ENCODE measurements around the gene SCO2.
A peak's percentile ranks its signal among the peaks of the same experiment; 100 is the strongest.

Gene SCO2

DNA sequence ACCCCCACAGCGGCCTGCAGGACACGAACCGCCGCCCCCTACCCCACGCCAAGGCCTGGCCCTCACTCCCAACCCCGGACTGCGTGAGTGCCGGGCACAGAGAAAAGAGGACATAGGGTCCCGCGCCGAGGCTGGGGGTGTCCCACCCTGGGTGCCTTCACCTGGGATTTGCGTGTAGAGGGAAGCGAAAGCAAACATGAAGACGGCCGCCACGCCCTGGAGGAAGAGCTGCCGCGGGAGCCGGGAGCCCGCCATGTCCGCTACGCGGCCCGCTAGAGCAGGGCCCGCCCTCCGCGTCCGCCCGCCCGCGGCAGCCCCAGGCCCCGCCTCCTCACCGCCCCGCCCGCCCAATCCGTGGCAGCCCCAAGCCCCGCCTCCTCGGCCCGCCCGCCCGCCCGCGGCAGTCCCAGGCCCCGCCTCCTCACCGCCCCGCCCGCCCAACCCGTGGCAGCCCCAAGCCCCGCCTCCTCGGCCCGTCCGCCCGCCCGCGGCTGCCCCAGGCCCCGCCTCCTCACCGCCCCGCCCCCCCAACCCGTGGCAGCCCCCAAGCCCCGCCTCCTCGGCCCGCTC is 17.9 kb downstream of the SCO2 start, which contains the start of gene LMF2:
Gene LMF2 (minus strand): TSS at position 282 of the 570 bp plus-strand sequence. CDS start 27 bp downstream, at position 255.
- peak within 1 kb of the TSS; percentile 88 for H3K4me3 ChIP-seq (ENCODE audit: low read depth, low read length)
- TF ChIP-seq, protein P1, sequence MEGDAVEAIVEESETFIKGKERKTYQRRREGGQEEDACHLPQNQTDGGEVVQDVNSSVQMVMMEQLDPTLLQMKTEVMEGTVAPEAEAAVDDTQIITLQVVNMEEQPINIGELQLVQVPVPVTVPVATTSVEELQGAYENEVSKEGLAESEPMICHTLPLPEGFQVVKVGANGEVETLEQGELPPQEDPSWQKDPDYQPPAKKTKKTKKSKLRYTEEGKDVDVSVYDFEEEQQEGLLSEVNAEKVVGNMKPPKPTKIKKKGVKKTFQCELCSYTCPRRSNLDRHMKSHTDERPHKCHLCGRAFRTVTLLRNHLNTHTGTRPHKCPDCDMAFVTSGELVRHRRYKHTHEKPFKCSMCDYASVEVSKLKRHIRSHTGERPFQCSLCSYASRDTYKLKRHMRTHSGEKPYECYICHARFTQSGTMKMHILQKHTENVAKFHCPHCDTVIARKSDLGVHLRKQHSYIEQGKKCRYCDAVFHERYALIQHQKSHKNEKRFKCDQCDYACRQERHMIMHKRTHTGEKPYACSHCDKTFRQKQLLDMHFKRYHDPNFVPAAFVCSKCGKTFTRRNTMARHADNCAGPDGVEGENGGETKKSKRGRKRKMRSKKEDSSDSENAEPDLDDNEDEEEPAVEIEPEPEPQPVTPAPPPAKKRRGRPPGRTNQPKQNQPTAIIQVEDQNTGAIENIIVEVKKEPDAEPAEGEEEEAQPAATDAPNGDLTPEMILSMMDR (IDR thresholded peaks at IDR 0.05; ENCODE audit: insufficient read depth, low read depth, low read length, missing control alignments), result no peak
- no peak for DNase-seq (ENCODE audit: low read depth)

DNA sequence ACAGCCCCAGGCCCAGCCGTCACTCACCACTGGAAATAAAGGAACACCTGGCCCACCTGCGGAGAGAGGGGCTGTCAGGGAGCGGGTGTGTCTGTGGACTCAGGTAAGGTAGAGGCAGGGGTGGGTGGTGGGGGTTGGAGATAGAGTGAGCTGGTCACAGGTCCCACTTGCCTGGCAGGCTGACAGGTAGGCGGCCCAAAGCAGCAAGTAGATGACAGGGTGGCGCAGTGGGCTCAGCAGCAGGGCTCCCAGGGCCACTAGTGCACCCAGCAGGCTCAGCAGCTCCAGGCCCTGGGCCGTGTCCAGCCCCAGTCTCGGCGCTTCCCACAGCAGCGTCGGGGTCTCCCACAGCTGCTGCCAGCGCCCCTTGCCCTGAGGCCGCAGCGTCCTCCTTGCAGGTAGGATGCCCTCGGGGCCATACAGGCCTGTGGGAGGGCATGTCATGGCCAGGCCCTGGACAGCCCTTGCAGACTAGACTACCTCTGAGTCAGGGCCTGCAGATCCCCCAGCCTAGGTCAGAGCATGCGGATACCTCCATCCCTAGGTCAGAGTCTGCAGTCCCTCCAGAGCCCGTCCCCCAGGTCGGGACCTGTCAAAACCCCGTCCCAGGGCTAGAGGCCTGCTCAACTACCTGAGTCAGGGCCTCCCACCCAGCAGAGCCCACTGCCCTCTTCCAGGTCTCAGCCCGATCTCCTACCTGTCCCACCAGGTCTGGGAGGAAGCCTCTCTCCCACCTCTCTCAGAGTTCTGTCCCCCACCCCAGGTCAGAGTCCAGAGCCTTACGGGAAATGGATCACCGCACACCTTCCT is 18.6 kb downstream of the SCO2 start:
- TF ChIP-seq, protein P1 (IDR thresholded peaks at IDR 0.05; ENCODE audit: insufficient read depth, low read depth, low read length, missing control alignments), result no peak
- DNase-seq (ENCODE audit: low read depth), result peak; percentile 29
- H3K4me3 ChIP-seq (ENCODE audit: low read depth, low read length), result peak overlapping the region; percentile 88

DNA sequence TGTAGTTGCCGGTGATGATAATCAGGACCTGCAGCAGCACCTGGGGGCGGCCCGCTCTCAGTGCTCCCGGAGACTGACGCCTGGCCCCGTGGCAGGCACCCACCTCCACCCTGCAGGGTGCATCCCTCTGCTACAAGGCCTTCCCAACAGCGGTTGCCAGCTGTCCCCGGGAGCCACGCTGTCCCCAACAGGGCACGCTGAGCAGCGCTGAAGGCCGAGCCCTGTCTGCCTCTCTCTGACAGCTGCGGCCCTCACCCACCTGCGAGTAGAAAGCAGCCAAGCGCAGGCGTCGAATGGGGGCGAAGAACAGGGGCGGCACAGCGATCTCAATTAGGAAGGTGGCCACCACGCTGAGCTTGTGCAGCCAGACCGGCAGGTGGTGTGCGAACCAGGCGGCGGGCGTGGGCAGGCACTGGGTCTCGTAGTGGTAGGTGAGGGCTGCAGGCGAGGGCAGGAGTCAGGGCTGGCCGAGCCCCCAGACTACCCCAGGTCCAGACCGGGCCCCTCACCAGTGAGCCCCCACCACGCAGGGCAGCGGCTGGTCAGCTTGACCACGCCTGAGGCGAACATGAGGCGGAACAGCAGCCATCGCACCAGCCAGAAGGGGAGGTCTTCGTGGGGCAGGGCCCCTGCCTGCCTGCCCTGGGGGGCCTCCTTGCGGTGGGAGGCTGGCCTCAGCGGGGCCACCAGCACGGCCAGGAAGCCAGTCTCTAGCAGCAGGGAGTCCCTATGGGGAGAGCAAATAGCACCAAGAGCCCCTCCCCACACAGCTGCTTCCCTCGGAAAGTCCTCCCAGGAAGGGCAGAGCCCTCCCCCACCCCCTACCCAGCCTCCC is 19.4 kb downstream of the SCO2 start:
- TF ChIP-seq, protein P1 (IDR thresholded peaks at IDR 0.05; ENCODE audit: insufficient read depth, low read depth, low read length, missing control alignments), result no peak
- peak; percentile 11 for DNase-seq (ENCODE audit: low read depth)

DNA sequence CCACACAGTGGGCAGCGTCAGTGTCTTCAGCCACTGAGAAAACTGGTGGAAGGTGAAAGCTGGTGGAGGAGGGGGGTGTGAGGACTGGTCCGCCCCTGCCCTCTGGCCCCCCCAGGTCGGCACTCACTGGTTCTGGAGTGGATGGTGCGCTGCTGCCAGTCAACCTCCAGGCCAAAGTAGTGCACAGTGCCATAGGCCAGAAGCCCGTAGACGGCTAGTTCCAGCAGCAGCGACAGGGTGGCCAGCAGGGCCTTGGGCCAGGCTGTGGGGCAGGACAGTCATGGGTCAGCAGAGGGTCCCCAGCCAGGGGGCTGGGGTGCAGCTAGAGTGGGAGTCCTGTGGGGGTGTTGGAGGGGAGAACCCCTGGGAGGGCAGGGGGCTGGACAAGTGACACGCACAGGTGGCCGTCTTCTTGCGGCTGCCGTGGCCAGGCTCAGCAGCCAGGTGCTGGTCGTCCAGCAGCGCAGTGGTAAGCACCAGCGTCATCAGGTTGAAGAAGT is 20.1 kb downstream of the SCO2 start:
- H3K4me3 ChIP-seq (ENCODE audit: low read depth, low read length), result no peak overlapping the region
- TF ChIP-seq, protein P1 (IDR thresholded peaks at IDR 0.05; ENCODE audit: insufficient read depth, low read depth, low read length, missing control alignments), result no peak
- peak; percentile 9 for DNase-seq (ENCODE audit: low read depth)

More for the DNA sequence above, 19.4 kb downstream of the SCO2 start:
- H3K4me3 ChIP-seq (ENCODE audit: low read depth, low read length), result peak overlapping the region; percentile 88

DNA sequence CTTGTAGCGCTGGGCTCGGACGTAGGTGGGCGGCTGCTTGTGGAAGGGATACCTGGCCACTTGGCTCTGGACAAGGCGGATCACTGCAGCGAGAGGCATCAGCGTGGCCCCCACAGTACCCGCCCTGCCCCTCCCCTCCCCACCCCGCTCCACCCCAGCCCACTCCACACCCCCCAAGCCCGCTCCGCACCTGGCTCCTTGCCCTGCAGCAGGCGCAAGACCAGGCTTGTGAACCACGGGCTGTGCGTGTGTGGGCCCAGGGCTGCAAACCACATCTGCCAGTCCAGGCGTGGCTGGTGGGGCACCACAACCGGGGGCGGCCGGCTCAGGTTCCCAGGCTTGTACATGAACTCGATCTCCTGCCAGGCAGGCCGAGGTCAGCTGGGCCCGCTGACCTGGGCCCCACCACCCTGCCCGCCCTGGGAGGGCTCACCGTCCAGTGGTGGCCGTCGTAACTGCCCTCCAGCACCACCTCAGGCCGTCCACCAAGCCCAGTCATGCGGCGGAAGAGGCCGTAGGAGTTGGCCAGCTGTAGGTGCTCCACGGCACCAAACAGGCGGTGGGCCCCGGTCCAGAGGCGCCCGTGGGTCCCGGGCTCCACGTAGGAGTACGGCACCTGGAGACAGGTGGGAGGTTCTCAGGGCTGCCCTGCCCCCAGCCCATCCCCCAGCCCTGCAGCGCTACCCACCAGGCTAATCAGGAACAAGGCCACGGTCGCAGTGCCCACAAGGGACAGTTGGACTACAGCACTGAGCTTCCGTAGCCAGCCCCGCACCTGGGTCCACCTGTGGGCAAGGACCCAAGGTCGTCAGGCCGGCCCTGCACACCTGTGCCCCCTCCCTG is 20.8 kb downstream of the SCO2 start:
- peak; percentile 4 for DNase-seq (ENCODE audit: low read depth)
- TF ChIP-seq, protein P1 (IDR thresholded peaks at IDR 0.05; ENCODE audit: insufficient read depth, low read depth, low read length, missing control alignments), result no peak

More for the DNA sequence above, 20.8 kb downstream of the SCO2 start:
- H3K4me3 ChIP-seq (ENCODE audit: low read depth, low read length), result no peak overlapping the region
